CD4-positive, alpha-beta T cell treated with Interleukin-15 for 4 hours (primary cell): ENCODE measurements around the gene ELK3.

Source experiments
- DNase-seq: peaks from one replicate; pipeline ENCODE4 v3.0.0-alpha.2; 2020; ENCODE audit warnings: low spot score

ELK3 gene

GRCh38 chr12:96189781-96190180, 4.4 kb upstream of the ELK3 start:
- DNase-seq, result no peak

GRCh38 chr12:96190413-96191108, 3.6 kb upstream of the ELK3 start:
- no peak for DNase-seq

- no peak for DNase-seq
Observed at GRCh38 chr12:96192926-96193573, 1.1 kb upstream of the ELK3 start.

GRCh38 chr12:96194576-96194889, 358 bp downstream of the ELK3 start:
- DNase-seq, result no peak

GRCh38 chr12:96194971-96195844, 1.0 kb downstream of the ELK3 start:
- DNase-seq, result peak; percentile 89

- peak; percentile 38 for DNase-seq
Observed at GRCh38 chr12:96195845-96196451, 1.8 kb downstream of the ELK3 start.

- peak; percentile 43 for DNase-seq
Observed at GRCh38 chr12:96196781-96197180, 2.6 kb downstream of the ELK3 start.

GRCh38 chr12:96197503-96198272, 3.5 kb downstream of the ELK3 start:
- peak; percentile 29 for DNase-seq

- peak; percentile 78 for DNase-seq
Observed at GRCh38 chr12:96198965-96199364, 4.8 kb downstream of the ELK3 start.

GRCh38 chr12:96199464-96199863, 5.3 kb downstream of the ELK3 start:
- no peak for DNase-seq

GRCh38 chr12:96201272-96202227, 7.4 kb downstream of the ELK3 start:
- no peak for DNase-seq

- DNase-seq, result no peak
Observed at GRCh38 chr12:96204381-96204780, 10.2 kb downstream of the ELK3 start.

- DNase-seq, result no peak
Observed at GRCh38 chr12:96205908-96206307, 11.7 kb downstream of the ELK3 start.

- DNase-seq, result no peak
Observed at GRCh38 chr12:96206936-96207662, 12.9 kb downstream of the ELK3 start.

- DNase-seq, result no peak
Observed at GRCh38 chr12:96208346-96208745, 14.2 kb downstream of the ELK3 start.

GRCh38 chr12:96208801-96209549, 14.8 kb downstream of the ELK3 start:
- no peak for DNase-seq

- peak; percentile 46 for DNase-seq
Observed at GRCh38 chr12:96210376-96211055, 16.3 kb downstream of the ELK3 start.

GRCh38 chr12:96211988-96212387, 17.8 kb downstream of the ELK3 start:
- no peak for DNase-seq
